GM21825 (cell line): ENCODE measurements around the gene GALE.
A peak's percentile ranks its signal among the peaks of the same experiment; 100 is the strongest.
"Not testable (repeated sequence)": the region's sequence is repeated elsewhere in the genome, so short reads cannot be mapped to it uniquely, and the experiment has no call there.

Source experiments
- ATAC-seq: cut with Tn5 transposase; IDR thresholded peaks from one replicate; pipeline ENCODE4 v1.9.1; 2021; ENCODE audit warnings: mild to moderate bottlenecking, moderate library complexity; ENCODE audit not compliant: unreplicated experiment

The GALE gene

DNA sequence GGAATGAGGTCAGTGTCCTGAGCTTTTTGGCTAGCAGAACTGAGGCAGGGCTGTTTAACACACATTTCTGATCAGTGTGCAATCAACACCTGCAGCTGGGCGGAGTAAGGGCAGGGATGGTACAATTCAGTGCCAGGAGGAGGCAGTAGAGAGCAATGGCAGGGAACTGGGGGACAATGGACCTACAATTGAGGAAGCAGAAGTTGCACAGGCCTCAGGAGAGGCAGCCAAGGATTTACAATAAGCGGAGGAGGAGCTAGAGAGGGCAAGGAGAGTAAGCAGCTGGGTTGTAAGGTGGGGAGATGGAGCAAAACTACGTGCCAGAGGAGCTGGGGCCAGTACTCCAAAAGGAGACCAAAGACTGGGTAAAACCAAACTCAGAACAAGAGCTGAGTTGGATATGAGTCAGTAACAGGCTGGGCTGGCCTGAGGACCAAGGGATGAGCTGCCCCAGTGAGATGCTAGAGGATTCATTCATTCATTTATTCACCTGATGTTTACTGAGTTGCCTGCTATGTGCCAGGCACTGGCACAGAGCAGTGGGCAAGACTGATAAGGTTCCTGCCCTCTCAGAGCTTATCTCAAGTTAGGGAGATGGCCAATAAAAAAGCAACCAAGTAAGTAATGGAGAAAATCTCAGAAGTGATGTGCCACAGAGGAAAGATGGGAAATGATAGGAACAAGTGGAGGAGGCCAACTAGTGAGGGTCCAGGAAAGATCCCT is 10.4 kb upstream of the GALE start:
- no peak for ATAC-seq

DNA sequence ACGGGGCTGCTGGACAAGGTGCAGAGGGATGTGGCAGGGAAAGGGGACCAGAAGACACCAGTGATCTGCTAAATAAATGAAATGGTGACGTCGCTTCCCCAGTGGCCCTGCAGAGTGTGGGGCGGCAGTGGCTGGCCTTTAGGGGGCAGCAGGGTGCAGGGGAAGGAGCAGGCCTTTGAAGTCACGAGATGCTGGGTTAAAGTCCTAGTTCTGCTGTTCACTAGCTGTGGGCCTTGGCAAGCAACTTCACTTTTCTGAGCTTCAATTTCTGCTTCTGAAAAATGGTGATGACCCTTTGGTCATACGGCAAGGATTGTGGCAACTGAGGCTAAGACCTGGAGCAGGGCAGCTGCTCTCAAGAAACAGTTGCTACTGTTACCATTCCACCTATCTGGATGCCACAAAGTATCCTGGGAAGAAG is 9.2 kb upstream of the GALE start:
- ATAC-seq, result peak; percentile 56

DNA sequence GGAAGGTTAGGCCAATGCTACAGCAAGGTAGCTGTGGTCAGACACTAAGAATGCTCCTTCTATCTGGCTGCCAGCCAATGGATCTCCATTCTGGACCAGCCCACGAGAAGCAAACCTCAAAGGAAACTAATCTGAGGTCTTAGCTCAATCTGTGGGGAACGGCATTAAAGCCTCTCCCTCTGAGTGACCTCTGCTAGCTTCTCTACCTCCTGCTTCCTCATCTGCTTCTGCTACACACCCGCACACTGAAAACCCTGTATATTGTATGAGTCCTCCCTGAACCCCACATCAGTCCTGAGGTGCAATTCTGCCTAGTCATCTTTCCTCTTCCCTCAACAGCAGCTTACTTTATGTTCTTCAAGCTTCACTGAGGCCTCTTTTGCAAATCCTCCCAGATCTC is 6.9 kb upstream of the GALE start:
- no peak for ATAC-seq

DNA sequence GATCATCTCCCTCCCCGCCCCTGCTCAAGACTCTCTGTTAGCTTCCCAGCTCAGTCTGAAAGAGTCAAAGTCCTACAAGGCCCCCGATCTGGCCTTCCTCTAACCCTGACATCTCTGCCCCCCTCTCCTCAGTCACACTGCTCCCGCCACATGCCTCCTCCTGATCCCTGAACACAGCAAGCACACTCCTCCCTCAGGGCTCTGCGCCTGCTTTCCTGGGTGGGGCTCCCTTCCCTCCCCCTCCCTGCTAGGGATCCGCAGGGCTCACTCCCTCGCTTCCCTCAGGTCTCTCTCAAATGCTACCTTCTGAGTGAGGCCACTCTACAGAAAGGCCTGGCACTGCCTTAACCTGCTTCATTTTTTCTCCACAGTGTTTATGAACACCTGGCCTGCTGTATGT is 5.7 kb upstream of the GALE start:
- no peak for ATAC-seq

DNA sequence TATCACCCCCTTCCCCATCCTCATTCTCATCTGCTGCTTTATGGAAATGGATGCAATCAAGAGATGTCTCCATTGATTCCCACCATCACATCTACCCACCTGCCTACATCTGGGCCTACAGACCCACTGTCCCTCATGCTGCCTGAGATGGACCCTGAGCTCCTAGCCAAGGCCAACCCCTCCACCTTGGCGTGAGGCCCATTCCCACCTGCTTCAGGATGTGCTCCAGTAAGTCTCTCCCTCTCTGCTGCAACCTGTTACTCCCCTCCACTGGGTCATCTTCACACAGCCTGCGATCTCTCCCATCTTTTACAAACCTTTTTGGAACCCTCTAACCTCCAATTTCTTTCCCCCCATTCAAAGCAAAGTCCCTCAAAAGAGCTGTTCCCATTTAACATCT is 4.5 kb upstream of the GALE start:
- no peak for ATAC-seq

DNA sequence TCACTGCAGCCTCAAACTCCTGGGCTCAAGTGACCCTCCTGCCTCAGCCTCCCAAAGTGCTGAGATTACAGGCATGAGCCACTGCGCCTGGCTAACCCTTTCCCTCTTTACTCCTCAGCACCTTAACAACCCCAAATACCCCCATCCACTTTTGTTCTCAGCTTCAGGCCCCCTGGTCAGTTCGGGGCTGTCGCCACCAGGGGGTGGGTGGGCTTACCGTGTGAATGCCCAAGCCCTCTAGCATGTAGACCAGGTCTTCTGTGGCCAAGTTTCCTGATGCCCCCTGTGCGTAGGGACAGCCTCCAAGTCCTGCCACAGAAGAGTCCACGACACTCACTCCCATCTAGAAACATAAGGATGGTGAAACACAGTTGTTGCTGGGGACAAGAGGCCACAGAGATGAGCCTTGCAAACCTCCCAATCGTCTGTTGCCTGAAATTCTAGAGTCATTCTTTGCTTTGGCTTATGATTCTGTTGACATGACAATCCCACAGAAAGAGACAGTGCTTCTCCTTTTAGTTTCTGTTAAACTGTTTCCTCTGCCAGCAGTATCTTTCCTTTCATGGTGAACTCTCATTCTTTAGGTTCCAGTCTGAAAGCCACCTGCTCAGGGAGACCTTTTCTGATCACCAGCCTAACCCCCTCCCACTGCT is 3.8 kb upstream of the GALE start:
- no peak for ATAC-seq

DNA sequence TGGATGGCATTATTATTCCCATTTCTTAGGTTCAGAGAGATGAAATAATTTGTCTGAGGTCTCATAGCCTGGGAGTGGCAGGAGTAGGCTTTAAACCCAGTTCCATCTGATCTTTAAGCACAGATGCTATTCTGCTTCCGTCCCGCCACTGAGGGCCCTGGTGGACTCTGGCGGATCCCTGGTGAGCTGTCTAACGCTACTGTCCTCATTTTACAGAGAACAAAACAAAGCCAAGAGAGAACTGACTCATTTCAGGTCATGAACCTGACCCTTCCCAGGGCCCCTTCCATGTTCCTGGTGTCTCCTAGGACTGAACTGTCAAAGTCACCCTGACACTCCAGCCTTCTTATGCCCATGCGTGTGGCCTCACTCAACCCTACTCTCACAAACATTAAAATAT is 3.1 kb upstream of the GALE start:
- ATAC-seq, result no peak

DNA sequence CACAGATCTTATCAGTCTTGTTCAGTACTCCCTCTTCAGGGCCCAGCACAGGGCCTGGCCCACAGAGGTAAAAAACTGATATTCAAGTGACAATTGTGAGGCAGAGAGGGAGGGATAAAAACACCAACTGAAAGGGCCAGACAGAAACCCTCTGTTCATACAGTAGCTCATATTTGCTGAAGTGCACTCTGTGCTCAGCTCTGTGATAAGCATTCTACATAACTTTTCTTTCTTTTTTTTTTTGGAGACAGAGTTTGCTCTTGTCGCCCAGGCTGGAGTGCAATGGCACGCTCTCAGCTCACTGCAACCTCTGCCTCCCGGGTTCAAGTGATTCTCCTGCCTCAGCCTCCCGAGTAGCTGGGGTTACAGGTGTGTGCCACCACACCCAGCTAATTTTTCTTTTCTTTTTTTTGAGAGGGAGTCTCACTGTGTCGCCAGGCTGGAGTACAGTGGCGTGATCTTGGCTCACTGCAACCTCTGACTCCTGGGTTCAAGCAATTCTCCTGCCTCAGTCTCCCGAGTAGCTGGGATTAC is 2.3 kb upstream of the GALE start:
- not testable (repeated sequence) for ATAC-seq

DNA sequence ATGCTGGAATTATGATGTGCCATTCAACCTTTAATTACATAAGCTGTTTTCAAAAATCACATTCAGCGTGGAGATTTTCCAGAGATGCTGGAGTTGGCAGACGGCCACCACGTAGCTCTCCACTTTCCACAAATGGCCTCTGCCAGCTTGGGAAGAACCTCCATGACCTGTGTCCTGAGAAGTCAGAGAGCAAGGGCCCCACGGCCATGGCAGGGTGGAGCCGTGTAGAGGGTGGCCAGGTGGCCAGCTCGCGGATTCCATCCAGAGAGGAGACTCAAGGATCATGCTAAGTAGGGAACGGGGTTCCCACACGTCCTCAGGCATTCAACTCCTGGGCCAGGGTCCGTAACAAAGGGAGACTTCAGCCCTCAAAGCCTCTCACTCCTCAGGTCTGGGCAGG is 1.3 kb upstream of the GALE start:
- ATAC-seq, result no peak

DNA sequence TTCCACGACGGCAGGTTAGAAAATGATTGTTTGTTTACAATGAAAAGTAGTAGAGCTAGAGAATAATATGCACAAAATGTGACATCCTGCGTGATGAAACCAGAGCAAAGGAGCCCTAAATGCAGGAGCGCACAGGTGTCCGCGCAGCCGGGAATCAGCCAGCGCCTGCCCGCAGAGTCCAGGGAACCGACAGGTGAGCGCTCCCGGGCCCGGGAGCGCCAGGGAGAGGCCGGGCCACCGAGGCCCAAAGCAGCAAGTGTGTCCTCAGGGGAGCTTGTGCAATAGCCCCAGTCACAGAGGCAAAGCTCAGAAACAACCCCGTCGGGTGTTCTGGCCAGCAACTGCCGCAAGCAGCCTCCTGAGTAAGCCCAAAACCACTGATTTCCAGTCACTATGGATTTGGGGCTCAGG is 789 bp upstream of the GALE start:
- ATAC-seq, result no peak

DNA sequence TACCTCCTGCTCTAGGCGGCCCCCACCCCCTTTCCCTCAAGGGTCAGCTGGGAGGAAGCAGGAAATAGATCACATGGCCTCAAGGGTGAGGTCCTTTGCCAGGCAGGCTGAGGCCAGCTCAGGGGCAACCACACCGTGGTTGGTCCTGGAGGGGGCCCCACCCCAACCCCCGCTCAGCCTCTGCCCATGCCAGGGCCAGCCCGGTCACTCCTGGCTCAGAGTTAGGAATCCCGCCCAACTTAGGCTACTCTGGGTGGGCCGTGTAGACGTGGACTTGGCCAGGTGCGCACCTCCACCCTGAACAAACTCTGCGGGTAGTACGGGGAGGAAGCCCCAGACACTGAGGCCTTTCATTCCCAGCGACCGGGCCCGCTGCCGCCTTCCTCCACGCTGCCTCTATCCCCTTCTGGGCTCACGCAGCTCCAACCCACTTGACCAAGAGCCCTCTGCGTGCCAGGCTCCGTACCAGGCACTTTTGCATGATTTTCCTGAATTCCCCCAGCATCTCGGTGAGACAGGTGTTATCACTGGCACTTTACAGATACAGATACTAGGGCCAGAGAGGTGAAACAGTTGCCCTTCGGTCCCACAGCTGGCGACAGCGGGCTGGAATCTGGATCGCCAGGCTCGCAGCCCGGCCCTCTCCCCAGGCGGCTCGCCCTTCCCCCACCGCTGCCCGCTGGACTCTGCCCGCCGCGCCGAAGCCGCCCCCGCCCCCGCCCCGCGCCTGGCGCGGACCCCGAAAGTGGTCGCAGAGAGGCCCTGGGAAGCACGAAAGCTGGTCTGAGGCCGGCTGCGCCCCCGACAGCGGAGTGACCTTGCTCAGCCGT is 769 bp downstream of the GALE start:
- ATAC-seq, result no peak

DNA sequence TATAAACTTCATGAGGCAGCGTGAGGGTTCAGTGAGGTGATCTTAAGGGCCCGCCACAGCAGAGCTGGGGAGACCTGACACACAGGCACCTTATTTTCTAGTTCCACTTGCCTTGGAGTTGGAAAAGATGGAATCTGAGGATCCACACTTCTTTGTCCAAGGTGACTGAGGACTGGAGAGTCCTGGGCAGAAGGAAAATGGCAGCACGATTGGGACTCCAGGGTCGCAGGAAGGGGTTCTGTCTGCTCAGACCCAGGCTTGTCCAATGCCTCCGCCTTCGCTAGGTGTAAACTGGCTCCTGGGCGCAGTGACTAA is 1.3 kb downstream of the GALE start:
- no peak for ATAC-seq

DNA sequence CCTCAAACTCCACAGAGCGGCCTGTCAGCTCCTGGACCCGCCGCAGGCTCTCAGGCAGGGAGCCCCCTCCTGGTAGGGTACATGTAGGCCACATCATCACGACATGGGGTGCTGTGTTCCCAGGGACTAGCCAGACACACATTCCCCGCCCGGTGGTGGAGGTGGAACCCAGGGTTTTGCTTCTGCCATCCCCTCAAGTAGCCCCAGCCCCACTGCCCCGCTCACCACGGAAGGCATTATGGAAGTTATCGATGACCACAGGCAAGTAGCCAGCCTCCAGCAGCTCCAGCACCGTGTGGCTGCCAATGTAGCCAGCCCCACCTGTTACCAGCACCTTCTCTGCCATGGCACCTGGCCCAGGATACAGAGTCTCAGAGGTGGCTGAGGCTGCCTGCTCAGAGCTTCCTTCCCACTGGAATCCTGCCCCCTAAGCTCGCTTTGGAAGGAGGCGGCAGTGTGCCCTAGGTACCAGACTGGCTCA is 1.9 kb downstream of the GALE start:
- ATAC-seq, result no peak

DNA sequence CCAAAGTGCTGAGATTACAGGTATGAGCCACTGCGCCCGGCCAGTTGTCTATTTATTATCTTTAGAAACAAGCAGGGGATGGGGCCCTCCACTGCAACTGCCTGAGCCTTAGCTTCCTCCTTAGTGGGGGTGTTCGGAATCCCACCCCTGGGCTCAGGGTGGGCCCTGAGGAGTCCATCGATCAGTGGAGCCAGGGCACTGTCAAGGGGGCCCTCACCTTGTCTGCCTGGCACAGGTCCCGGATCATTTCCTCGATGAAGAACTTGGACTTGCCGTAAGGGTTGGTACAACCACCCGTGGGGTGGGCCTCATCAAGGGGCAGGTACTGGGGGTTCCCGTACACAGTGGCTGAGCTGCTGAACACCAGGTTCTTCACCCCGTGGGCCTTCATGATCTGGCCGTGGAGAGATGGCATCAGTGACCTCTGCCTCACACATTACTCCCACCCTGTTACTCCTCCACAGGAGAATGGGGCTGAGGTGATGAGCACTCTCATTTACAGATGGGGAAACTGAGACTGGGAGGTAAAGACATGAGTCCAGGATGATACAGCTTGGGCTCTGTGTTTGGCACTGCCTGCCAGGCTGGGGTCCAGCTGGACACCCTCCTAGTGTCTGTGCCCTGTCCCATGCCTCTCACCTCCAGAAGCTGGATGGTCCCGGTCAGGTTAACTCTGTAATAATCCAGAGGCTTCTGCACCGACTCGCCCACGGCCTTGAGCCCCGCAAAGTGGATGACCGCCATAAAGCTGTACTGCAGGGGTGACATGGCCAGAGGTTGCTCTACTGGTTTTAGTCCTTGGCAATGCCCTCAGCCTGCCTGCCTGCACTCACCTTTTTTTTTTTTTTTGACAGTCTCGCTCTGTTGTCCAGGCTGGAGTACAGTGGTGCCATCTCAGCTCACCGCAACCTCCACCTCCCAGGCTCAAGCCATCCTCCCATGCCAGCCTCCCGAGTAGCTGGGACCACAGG is 2.8 kb downstream of the GALE start:
- no peak for ATAC-seq

DNA sequence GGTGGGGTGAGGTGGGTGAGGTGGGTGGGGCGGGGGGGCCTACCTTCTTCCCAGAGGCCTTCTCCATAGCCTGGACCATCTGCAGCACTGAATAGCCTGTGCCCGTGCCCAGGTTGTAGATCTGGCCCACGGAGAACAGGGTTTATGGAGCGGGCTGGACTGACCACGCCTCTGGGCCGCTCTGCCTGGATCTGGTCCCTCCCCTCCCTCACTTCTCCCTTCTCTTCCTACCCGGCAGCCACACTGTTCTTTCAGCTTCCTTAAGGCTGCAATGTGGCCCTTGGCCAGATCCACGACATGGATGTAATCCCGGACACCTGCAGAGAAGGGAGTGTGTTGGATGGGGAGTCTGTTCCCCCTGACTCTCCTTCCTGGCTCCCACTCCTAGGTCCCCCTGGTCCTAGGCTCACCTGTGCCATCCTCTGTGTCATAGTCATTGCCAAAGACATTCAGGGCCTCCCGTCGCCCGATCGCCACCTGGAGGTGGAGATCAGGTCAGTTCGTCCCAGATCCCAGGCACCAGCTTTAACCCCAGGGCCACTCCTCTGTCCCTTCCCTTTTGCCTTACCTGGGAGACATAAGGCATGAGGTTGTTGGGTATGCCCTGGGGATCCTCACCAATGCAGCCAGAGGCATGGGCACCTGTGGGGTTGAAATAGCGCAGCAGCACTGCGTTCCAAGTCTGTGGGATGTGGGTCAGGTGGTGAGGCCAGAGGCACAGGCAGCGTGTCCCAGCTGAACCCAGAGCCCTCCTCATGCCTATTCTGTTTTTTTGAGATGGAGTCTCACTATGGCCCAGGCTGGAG is 3.9 kb downstream of the GALE start:
- ATAC-seq, result no peak

DNA sequence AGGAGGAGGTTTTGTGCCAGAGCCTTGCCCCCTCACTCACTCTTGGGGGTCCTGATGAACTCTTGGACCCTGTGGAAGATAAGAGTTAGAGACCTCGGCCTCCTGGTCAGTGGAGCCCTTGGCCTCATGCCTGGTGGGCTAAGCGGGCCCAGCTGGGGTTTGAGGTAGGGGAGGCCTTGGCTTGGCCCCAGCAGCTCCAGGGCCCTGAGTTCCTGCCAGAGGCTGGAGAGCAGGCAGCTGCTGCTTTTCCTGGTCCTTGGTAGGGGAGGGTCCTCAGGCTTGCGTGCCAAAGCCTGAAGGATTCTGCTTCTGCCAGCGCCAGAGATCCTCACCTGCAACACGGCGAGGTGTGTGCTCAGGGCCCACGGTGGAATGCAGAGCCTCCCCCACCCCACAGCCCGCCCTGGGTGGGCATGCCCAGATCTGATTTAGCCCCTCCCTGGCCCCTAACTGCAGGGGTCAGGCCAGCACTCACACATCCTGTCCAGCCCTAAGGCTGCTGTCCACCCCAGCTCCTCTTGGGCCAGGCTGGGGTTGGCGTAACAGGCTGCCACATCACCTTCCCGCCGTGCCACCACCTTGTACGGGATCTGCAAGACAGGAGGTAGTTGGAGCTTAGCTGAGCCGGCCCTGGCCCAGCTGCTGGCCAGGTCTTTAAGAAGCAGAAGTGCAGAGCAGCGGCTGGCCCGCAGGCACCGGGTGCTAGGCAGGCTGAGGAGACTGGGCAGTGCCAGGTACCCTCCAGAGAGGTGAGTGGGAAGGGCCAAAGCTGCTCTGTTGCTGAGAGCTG is 4.7 kb downstream of the GALE start:
- no peak for ATAC-seq

DNA sequence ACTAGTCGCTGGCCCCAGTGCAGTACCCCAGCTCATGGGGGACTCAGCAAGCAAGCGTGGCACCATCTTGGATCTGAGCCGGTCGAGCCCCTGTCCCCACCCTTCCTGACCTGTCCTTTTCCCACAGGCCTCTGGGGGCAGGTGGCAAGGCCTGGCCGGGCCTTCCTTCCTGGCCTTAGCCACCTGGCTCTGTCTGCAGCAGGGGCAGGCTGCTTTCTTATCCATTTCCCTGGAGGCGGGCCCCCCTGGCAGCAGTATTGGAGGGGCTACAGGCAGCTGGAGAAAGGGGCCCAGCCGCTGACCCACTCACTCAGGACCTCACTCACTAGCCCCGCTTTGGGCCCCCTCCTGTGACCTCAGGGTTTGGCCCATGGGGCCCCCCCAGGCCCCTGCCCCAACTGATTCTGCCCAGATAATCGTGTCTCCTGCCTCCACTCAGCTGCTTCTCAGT is 5.8 kb downstream of the GALE start:
- ATAC-seq, result not testable (repeated sequence)

DNA sequence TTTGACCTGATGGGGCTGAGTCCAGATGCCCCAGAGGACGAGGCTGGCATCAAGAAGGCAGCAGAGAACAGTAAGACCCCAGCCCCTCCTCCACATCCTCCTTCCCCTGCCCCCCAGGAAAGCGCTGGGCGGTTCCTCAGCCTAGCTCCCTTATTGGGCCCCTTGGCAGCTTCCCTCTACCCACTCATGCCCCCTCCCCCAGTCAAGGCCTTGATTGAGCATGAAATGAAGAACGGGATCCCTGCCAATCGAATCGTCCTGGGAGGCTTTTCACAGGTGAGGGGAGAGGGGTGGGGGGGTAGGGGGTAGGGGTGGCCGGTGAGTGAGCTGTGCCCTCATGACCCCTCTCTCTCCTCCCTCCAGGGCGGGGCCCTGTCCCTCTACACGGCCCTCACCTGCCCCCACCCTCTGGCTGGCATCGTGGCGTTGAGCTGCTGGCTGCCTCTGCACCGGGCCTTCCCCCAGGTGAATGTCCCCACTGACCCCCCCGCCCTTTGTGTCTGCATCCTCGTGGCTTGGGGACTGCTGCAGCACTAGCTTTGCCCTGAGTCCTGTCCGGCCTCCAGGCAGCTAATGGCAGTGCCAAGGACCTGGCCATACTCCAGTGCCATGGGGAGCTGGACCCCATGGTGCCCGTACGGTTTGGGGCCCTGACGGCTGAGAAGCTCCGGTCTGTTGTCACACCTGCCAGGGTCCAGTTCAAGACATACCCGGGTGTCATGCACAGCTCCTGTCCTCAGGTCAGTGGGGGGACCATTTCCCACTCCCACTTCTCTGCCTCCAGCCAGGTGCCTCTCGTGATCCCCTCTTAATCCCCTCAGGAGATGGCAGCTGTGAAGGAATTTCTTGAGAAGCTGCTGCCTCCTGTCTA is 6.5 kb downstream of the GALE start:
- no peak for ATAC-seq
